ENCODE results near the gene KCNAB1.

The KCNAB1 gene

GRCh38 chr3:156449710-156450574, 329.6 kb downstream of the KCNAB1 start:
- peak; percentile 29 for TF ChIP-seq CTCF (IDR thresholded peaks at IDR 0.05; ENCODE audit: insufficient read depth, low read length, poor library complexity, severe bottlenecking)
- no peak for TF ChIP-seq EZH2phosphoT487 (conservative IDR thresholded peaks at IDR 0.05; ENCODE audit: low read length)
- no peaks in the 10 kb centered on the region for H3K79me2 ChIP-seq (ENCODE audit: insufficient read depth, low read length)
- H3K4me2 ChIP-seq (ENCODE audit: low read depth, low read length, poor library complexity, severe bottlenecking) = no peak overlapping the region
- no peak overlapping the region for H2AFZ ChIP-seq (ENCODE audit: low read depth, low read length, severe bottlenecking)
- no peaks in the 10 kb centered on the region for H4K20me1 ChIP-seq (ENCODE audit: low read depth, low read length)
- H3K4me3 ChIP-seq (ENCODE audit: insufficient read depth, low read length, poor library complexity, severe bottlenecking) = no peak overlapping the region
- H3F3A ChIP-seq (ENCODE audit: insufficient read depth) = no peaks in the 10 kb centered on the region
- no peaks in the 10 kb centered on the region for H3K9me2 ChIP-seq (replicated peaks; ENCODE audit: insufficient read depth, low read length)
- no peaks in the 10 kb centered on the region for H3K27me3 ChIP-seq (ENCODE audit: low read length)
- no peak overlapping the region for H3K27ac ChIP-seq (ENCODE audit: low read depth, low read length)
- H3K36me3 ChIP-seq (ENCODE audit: low read length) = no peaks in the 10 kb centered on the region
- no peaks in the 10 kb centered on the region for H3K9me3 ChIP-seq (ENCODE audit: insufficient read depth, low read length)
- no peak overlapping the region for H3K9ac ChIP-seq (ENCODE audit: low read length)

- no peaks in the 10 kb centered on the region for H3K9me3 ChIP-seq (ENCODE audit: insufficient read depth, low read length)
- no peak overlapping the region for H3K9ac ChIP-seq (ENCODE audit: low read length)
- no peaks in the 10 kb centered on the region for H3K79me2 ChIP-seq (ENCODE audit: insufficient read depth, low read length)
- H3K4me2 ChIP-seq (ENCODE audit: low read depth, low read length, poor library complexity, severe bottlenecking) = no peak overlapping the region
- no peaks in the 10 kb centered on the region for H3K9me2 ChIP-seq (replicated peaks; ENCODE audit: insufficient read depth, low read length)
- TF ChIP-seq EZH2phosphoT487 (conservative IDR thresholded peaks at IDR 0.05; ENCODE audit: low read length) (no peak), CTCF (IDR thresholded peaks at IDR 0.05; ENCODE audit: insufficient read depth, low read length, poor library complexity, severe bottlenecking) (no peak)
- H3F3A ChIP-seq (ENCODE audit: insufficient read depth) = no peaks in the 10 kb centered on the region
- H3K27me3 ChIP-seq (ENCODE audit: low read length) = no peaks in the 10 kb centered on the region
- no peaks in the 10 kb centered on the region for H4K20me1 ChIP-seq (ENCODE audit: low read depth, low read length)
- no peaks in the 10 kb centered on the region for H3K36me3 ChIP-seq (ENCODE audit: low read length)
- no peak overlapping the region for H3K27ac ChIP-seq (ENCODE audit: low read depth, low read length)
- H2AFZ ChIP-seq (ENCODE audit: low read depth, low read length, severe bottlenecking) = no peak overlapping the region
- no peak overlapping the region for H3K4me3 ChIP-seq (ENCODE audit: insufficient read depth, low read length, poor library complexity, severe bottlenecking)
These were observed 335.5 kb downstream of the KCNAB1 start for GRCh38 chr3:156455839-156456238.

- Histone ChIP-seq H3K27ac (ENCODE audit: low read depth, low read length) (no peak overlapping the region), H3K27me3 (ENCODE audit: low read length) (no peaks in the 10 kb centered on the region), H3K9me2 (replicated peaks; ENCODE audit: insufficient read depth, low read length) (no peaks in the 10 kb centered on the region), H3F3A (ENCODE audit: insufficient read depth) (no peaks in the 10 kb centered on the region), H3K9ac (ENCODE audit: low read length) (no peak overlapping the region), H2AFZ (ENCODE audit: low read depth, low read length, severe bottlenecking) (no peak overlapping the region), H3K79me2 (ENCODE audit: insufficient read depth, low read length) (no peaks in the 10 kb centered on the region), H3K4me3 (ENCODE audit: insufficient read depth, low read length, poor library complexity, severe bottlenecking) (no peak overlapping the region), H3K36me3 (ENCODE audit: low read length) (no peaks in the 10 kb centered on the region), H3K9me3 (ENCODE audit: insufficient read depth, low read length) (no peaks in the 10 kb centered on the region), H4K20me1 (ENCODE audit: low read depth, low read length) (no peaks in the 10 kb centered on the region), H3K4me2 (ENCODE audit: low read depth, low read length, poor library complexity, severe bottlenecking) (no peak overlapping the region)
- TF ChIP-seq CTCF (IDR thresholded peaks at IDR 0.05; ENCODE audit: insufficient read depth, low read length, poor library complexity, severe bottlenecking) = no peak
- no peak for TF ChIP-seq EZH2phosphoT487 (conservative IDR thresholded peaks at IDR 0.05; ENCODE audit: low read length)
These were observed 336.4 kb downstream of the KCNAB1 start for GRCh38 chr3:156456771-156457224.
